Heart left ventricle (tissue), 16 donors: ENCODE data around the gene LRP5. TPM values are rescaled to one million over a fixed set of nuclear protein-coding genes. Genes with fewer than 3 reads are reported as not detected.

ENCODE experiments used
- ATAC-seq, 4 donors: fragments of 200-7000 bp; cut with Tn5 transposase; one replicate each; pipeline ENCODE4 v1.9.1; 2020 to 2022; ENCODE audit warnings: moderate library complexity in 4 of 4, mild to moderate bottlenecking in 3 of 4, moderate number of reproducible peaks in 1 of 4
- DNase-seq, 5 donors: peaks; one replicate each; pipeline ENCODE4 v3.0.0-alpha.2; 2020
- H3K27ac ChIP-seq, 12 donors: fragments of 200-600 bp; sonication (generic) in 4 of 12; one replicate each; pipeline versions ENCODE4 v1.5.0 to v1.8.0; 2016 to 2022; ENCODE audit warnings: mild to moderate bottlenecking in 2 of 12
- H3K27me3 ChIP-seq, 9 donors: fragments of 200-600 bp; sonication (generic) in 2 of 9; one replicate each; pipeline versions ENCODE4 v1.5.1 to v1.8.0; 2016 to 2022; ENCODE audit warnings: mild to moderate bottlenecking in 3 of 9
- H3K36me3 ChIP-seq, 9 donors: fragments of 200-600 bp; sonication (generic) in 2 of 9; one replicate each; pipeline versions ENCODE4 v1.5.0 to v1.8.0; 2018 to 2022; ENCODE audit warnings: mild to moderate bottlenecking in 2 of 9
- H3K4me1 ChIP-seq, 12 donors: fragments of 200-600 bp; sonication (generic) in 4 of 12; one replicate each; pipeline versions ENCODE4 v1.5.0 to v1.8.0; 2016 to 2022; ENCODE audit warnings: mild to moderate bottlenecking in 3 of 12
- H3K4me3 ChIP-seq, 12 donors: fragments of 200-600 bp; sonication (generic) in 4 of 12; one replicate each; pipeline versions ENCODE4 v1.5.0 to v1.8.0; 2017 to 2022; ENCODE audit warnings: mild to moderate bottlenecking in 9 of 12, moderate library complexity in 4 of 12
- H3K9me3 ChIP-seq, 12 donors: fragments of 200-600 bp; sonication (generic) in 4 of 12; one replicate each; pipeline versions ENCODE4 v1.5.0 to v1.8.0; 2016 to 2022; ENCODE audit warnings: mild to moderate bottlenecking in 1 of 12
- POLR2A ChIP-seq, 2 donors: fragments of 450-650 bp; IDR thresholded peaks; one replicate each; pipeline ENCODE4 v1.6.1; 2017; ENCODE audit warnings: antibody characterized with exemption in 2 of 2, mild to moderate bottlenecking in 2 of 2, moderate library complexity in 2 of 2
- WGBS, 4 donors: extraction: QIAGEN DNeasy Blood & Tissue Kit in 2 of 4; methylation state at CpG; one replicate each; pipeline versions ENCODE4 v1.1.5 to v1.1.7; 2013 to 2018; 5-methylcytosine and 5-hydroxymethylcytosine counted together
- intact Hi-C, 10 donors: fragments of 100-400 bp; cut with DNase I; formaldehyde crosslinking; loops; one replicate each; pipeline versions ENCODE4 v1.11.1 to v1.14.2; 2022
- polyA plus RNA-seq, 2 donors: library from polyadenylated mRNA; stranded (reverse); fragments of 200-250 nt; gene quantifications; one replicate each; pipeline ENCODE4 v1.2.3, GENCODE V29; 2013
- total RNA-seq, 9 donors: library from RNA; depleted of rRNA in 2 of 9; stranded (reverse); fragments of >200 nt in 2 of 9; fragmentation: NEBNext Ultra II Directional in 3 of 9; extraction: Animal tissue kit (Norgen Biotek cat#: 25700) in 3 of 9; gene quantifications; one replicate each; pipeline versions ENCODE4 v1.1.0 to v1.2.4, GENCODE V29; 2016 to 2023
- TF ChIP-seq, protein P1 (sequence below), 12 donors: fragments of 200-600 bp; sonication (generic) in 4 of 12; IDR thresholded peaks; one replicate each; pipeline versions ENCODE4 v1.5.0 to v1.8.0; 2018 to 2022; ENCODE audit warnings: antibody characterized with exemption in 12 of 12, mild to moderate bottlenecking in 5 of 12
- donor health status: ischemic (EF 13 %, LVEDD 7.1; RV severe dilation, severe dysfunction).
- donor health status: healthy with polysubstance abuse.
- donor health status: DM: no; HTN: yes; CAD: no.
- donor health status: DM: no; HTN: no; CAD: no.
- donor health status: ischemic (EF 25% LVEDD 6.9; RV normal size, moderate dysfunction).
- donor health status: ischemic (EF 25% LVEDD 5.7; RV mildly dilated, moderate dysfunction).
- donor health status: healthy.
- donor health status: DM: yes; HTN: yes; CAD: no.
- donor health status: ischemic (EF 35%, LVEDD 5.7; RV mildly dilated, moderate dysfunction).
- donor health status: nonischemic (EF 11% LVEDD 7.7; RV severe dilation, severe dysfunction).
- donor health status: DM: yes; HTN: yes; CAD: no.
- donor health status: PGD.
- donor health status: ischemic (EF 29% LVEDD 5.4; RV normal size, mild dysfunction).
- donor health status: nonischemic (EF 23%, LVEDD 6.1; RV moderate dilation, normal function).

Gene LRP5
- total and polyA plus RNA-seq, 11 donors, result 30.2 to 62.5 (median 39.8) TPM

DNA sequence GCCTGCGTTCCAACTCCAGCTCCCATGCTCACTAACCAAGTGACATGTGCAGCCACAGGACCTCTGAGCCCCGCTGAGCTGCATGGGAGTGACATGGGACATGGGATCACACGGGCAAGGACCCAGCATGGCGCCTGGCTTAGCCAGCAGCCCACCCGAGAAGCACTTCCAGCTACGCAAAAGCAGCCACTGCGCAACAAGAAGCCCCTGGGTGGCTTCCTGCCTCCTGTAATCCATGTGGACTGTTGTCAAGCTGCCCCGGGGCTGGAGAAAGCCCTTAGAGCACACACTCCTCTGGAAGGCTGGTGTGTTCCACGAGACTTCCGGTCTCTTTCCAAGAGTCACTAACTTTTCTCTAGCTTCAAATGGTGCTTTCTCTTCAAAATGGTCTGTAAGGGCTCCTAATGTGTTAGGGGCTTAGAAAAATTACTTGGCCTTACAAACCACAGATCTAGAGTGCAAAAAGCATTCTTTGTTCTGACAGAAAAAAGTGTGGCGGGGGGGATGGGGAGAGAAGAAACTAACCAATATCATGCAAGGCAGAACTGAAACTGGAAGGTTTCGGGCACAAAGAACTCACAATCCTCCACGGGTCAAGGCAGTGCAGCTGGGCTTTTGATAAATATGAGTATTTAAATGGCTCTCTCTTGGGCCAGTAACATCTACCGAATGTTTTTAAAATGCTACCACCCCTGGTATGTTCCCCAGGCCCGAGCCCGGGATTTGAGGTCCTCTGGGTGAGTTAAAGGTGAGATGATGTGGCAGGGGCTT is 46.1 kb upstream of the LRP5 start:
- 83 to 94% (median 89%) methylated on average over 12 to 16 of the region's 16 CpGs for WGBS, 4 donors
- Histone ChIP-seq H3K4me3 (no peak overlapping the region), H3K4me1 (peaks cover 8 to 40% (median 22%) of the 10 kb centered on the region in 12 donors), H3K36me3 (peaks cover 0 to 68% (median 63%) of the 10 kb centered on the region in 9 donors), H3K9me3 (no peaks in the 10 kb centered on the region), H3K27ac (peak overlapping the region in 1 of 12 donors; percentile 62), H3K27me3 (no peaks in the 10 kb centered on the region)
- intact Hi-C loops, result no loop called here
- ATAC-seq (no peak), DNase-seq (no peak)
- TF ChIP-seq, protein P1, sequence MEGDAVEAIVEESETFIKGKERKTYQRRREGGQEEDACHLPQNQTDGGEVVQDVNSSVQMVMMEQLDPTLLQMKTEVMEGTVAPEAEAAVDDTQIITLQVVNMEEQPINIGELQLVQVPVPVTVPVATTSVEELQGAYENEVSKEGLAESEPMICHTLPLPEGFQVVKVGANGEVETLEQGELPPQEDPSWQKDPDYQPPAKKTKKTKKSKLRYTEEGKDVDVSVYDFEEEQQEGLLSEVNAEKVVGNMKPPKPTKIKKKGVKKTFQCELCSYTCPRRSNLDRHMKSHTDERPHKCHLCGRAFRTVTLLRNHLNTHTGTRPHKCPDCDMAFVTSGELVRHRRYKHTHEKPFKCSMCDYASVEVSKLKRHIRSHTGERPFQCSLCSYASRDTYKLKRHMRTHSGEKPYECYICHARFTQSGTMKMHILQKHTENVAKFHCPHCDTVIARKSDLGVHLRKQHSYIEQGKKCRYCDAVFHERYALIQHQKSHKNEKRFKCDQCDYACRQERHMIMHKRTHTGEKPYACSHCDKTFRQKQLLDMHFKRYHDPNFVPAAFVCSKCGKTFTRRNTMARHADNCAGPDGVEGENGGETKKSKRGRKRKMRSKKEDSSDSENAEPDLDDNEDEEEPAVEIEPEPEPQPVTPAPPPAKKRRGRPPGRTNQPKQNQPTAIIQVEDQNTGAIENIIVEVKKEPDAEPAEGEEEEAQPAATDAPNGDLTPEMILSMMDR (IDR thresholded peaks at IDR 0.05), result no peak
- no peak for TF ChIP-seq POLR2A (IDR thresholded peaks at IDR 0.05)

DNA sequence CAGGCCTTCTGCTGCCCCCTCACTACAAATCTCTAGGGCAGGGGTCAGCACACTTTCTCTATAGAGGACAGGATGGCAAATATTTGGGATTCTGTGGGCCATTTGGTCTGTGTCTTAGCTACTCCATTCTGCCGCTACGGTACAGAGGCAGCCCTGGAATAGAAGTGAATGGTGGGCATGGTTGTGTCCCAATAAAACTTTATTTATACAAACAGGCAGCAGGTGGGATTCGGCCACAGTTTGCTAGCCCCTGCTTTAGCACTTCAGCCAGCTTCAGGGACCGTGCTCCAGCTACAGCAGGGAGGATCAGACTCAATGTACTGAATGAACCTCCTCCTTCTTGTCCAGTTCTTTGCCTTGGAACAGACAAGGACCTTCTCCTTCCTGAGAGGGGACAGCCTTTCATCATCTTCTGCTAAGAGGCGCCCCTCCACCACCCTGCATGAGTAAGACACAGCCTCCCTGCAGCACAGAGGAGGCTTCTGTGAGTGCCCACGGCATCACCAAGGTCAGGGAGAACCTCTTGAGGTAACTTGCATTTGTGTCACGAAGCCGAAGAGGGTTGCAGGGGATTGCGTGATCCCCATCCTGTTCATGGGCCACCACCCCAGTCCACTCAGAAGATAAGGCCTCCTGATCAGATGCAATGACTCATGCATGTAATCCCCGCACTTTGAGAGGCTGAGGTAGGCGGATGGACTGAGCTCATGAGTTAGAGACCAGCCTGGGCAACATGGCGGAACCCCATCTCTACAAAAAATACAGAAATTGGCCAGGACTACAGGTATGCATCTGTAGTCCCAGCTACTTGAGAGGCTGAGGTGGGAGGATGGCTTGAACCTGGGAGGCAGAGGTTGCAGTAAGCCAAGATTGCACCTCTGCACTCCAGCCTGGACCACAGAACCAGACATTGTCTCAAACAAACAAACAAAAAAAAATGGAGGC is 45.2 kb upstream of the LRP5 start:
- TF ChIP-seq POLR2A (IDR thresholded peaks at IDR 0.05), result no peak
- TF ChIP-seq, protein P1 (IDR thresholded peaks at IDR 0.05), result no peak
- 93 to 97% (median 95%) methylated on average over 11 to 12 of the region's 12 CpGs for WGBS, 4 donors
- H3K36me3 ChIP-seq, result peaks cover 0 to 59% (median 54%) of the 10 kb centered on the region in 9 donors
- no peaks in the 10 kb centered on the region for H3K9me3 ChIP-seq
- H3K27ac ChIP-seq, result peak overlapping the region in 1 of 12 donors; percentile 62
- no peak for ATAC-seq
- intact Hi-C loops, result no loop called here
- no peak overlapping the region for H3K4me3 ChIP-seq
- no peaks in the 10 kb centered on the region for H3K27me3 ChIP-seq
- H3K4me1 ChIP-seq, result peaks cover 8 to 40% (median 22%) of the 10 kb centered on the region in 12 donors
- no peak for DNase-seq

GRCh38 chr11:68267881-68268240 is 44.5 kb upstream of the LRP5 start:
- intact Hi-C loops, result no loop called here
- TF ChIP-seq POLR2A (IDR thresholded peaks at IDR 0.05), result no peak
- TF ChIP-seq, protein P1 (IDR thresholded peaks at IDR 0.05), result no peak
- Histone ChIP-seq H3K27me3 (no peaks in the 10 kb centered on the region), H3K4me3 (no peak overlapping the region), H3K9me3 (no peaks in the 10 kb centered on the region), H3K27ac (no peak overlapping the region), H3K4me1 (peaks cover 8 to 47% (median 28%) of the 10 kb centered on the region in 12 donors), H3K36me3 (peaks cover 0 to 53% (median 48%) of the 10 kb centered on the region in 9 donors)
- no peak for ATAC-seq
- WGBS, 4 donors, result 90 to 96% (median 93%) methylated on average over 6 of the region's 6 CpGs
- DNase-seq, result no peak
